K562 (cell line): ENCODE measurements around the gene LGI4. TPM values are rescaled to one million over a fixed set of nuclear protein-coding genes. Genes with fewer than 3 reads are reported as not detected.
A peak's percentile ranks its signal among the peaks of the same experiment; 100 is the strongest.

Experiments
- ATAC-seq: fragments of 200-7000 bp; cut with Tn5 transposase; 3 replicates; pipeline ENCODE4 v1.9.1; 2020; ENCODE audit warnings: moderate library complexity
- BruUV-seq: library from RNA; stranded (reverse); fragments of 400-500 nt; replicated peaks from 2 replicates; lab custom pipeline; 2021; lab: Mats Ljungman, UMichigan
- CTCF ChIA-PET: fragments of 300-600 bp; formaldehyde crosslinking; extraction: SDS; loops from one replicate; lab custom pipeline; 2021; ENCODE audit warnings: low intra/inter-chr PET ratio; lab: Yijun Ruan, JAX
- POLR2A ChIA-PET: fragments of 300-600, 350-650 bp; sonication (Branson Sonifier 250); formaldehyde crosslinking; extraction: SDS; loops from one replicate; lab custom pipeline; 2021; ENCODE audit warnings: antibody characterized with exemption, inconsistent platforms; lab: Yijun Ruan, JAX
- DNase-seq, 4 experiments: peaks; one replicate each; pipeline versions ENCODE4 v3.0.0 to v3.0.0-alpha.2; 2011 to 2018; ENCODE audit warnings: low spot score in 3 of 4, mixed read lengths in 3 of 4; ENCODE audit errors: extremely low read depth in 1 of 4
- FAIRE-seq: peaks from 2 replicates; lab custom pipeline; 2011; peaks lifted over from hg19 to GRCh38; lab: Jason Lieb, UNC
- H2AFZ ChIP-seq: 2 replicates; pipeline ENCODE4 v1.6.0; 2011; ENCODE audit warnings: low read depth, low read length, control low read depth, inconsistent platforms
- H3K27ac ChIP-seq: fragments of 200-600 bp; 3 replicates; pipeline ENCODE4 v1.8.0; 2011; ENCODE audit warnings: low read depth, mild to moderate bottlenecking, control low read depth, inconsistent platforms, low read length, moderate library complexity, mixed read lengths; ENCODE audit errors: extremely low read depth
- H3K27me3 ChIP-seq, 2 experiments: fragments of 300-600 bp in 1 of 2; 2 replicates in 1 of 2; 3 replicates in 1 of 2; pipeline versions ENCODE4 v1.6.0 to v1.8.0; 2011; ENCODE audit warnings: inconsistent platforms in 2 of 2, low read length in 2 of 2, mild to moderate bottlenecking in 1 of 2, mixed read lengths in 1 of 2, moderate library complexity in 1 of 2; ENCODE audit not compliant: control insufficient read depth in 2 of 2, insufficient read depth in 2 of 2
- H3K36me3 ChIP-seq: fragments of 300-600 bp; 3 replicates; pipeline ENCODE4 v1.8.0; 2011; ENCODE audit warnings: mild to moderate bottlenecking, low read length, inconsistent platforms; ENCODE audit not compliant: control insufficient read depth, insufficient read depth
- H3K4me1 ChIP-seq, 2 experiments: fragments of 200-600 bp in 1 of 2; replicated peaks in 1 of 2; 2 replicates in 1 of 2; 3 replicates in 1 of 2; pipeline versions ENCODE4 v1.5.1 to v1.8.0; 2011; ENCODE audit warnings: inconsistent platforms in 2 of 2, low read length in 2 of 2, mild to moderate bottlenecking in 1 of 2, mixed read lengths in 1 of 2, moderate library complexity in 1 of 2; ENCODE audit not compliant: control insufficient read depth in 2 of 2, insufficient read depth in 2 of 2
- H3K4me2 ChIP-seq: 2 replicates; pipeline ENCODE4 v1.6.1; 2011; ENCODE audit warnings: low read length, control low read depth, inconsistent platforms, mixed read lengths; ENCODE audit not compliant: insufficient read depth
- H3K4me3 ChIP-seq: fragments of 200-600 bp; sonication (generic), shearing (Covaris generic); 2 replicates; pipeline ENCODE4 v1.5.1; 2016; ENCODE audit warnings: control low read depth, inconsistent platforms
- H3K79me2 ChIP-seq: fragments of 200-600 bp; 3 replicates; pipeline ENCODE4 v1.8.0; 2011; ENCODE audit warnings: low read length, inconsistent platforms; ENCODE audit not compliant: control insufficient read depth, insufficient read depth
- H3K9ac ChIP-seq, 2 experiments: 2 replicates each; pipeline versions ENCODE4 v1.6.0 to v1.6.1; 2011; ENCODE audit warnings: low read depth in 2 of 2, low read length in 2 of 2, control low read depth in 1 of 2, inconsistent platforms in 1 of 2, mild to moderate bottlenecking in 1 of 2, mixed read lengths in 1 of 2; ENCODE audit not compliant: insufficient read depth in 1 of 2
- H3K9me1 ChIP-seq: one replicate; pipeline ENCODE4 v1.6.0; 2011; ENCODE audit warnings: inconsistent platforms, mild to moderate bottlenecking, low read length, moderate library complexity; ENCODE audit not compliant: control insufficient read depth, insufficient read depth
- H3K9me3 ChIP-seq: replicated peaks from 2 replicates; pipeline ENCODE4 v1.5.1; 2011; ENCODE audit warnings: low read depth, low read length, inconsistent platforms; ENCODE audit not compliant: control insufficient read depth, insufficient read depth
- H4K20me1 ChIP-seq: replicated peaks from 2 replicates; pipeline ENCODE4 v1.6.1; 2011; ENCODE audit warnings: low read length, inconsistent platforms, mixed read lengths; ENCODE audit not compliant: control insufficient read depth, insufficient read depth
- CREM ChIP-seq: IDR thresholded peaks from 2 replicates; pipeline ENCODE4 v1.6.1; 2014; ENCODE audit warnings: antibody characterized with exemption, low read depth
- ESRRA ChIP-seq: fragments of 450-650 bp; IDR thresholded peaks from 2 replicates; pipeline ENCODE4 v1.6.1; 2014; ENCODE audit warnings: low read depth, mild to moderate bottlenecking, moderate library complexity, borderline replicate concordance
- GATAD2A ChIP-seq: fragments of 450-650 bp; IDR thresholded peaks from 2 replicates; pipeline ENCODE4 v1.6.1; 2017
- KDM4B ChIP-seq, 2 experiments: fragments of 450-650 bp in 1 of 2; sonication (generic) in 1 of 2; IDR thresholded peaks; 2 replicates each; pipeline ENCODE4 v1.6.1; 2016 to 2017; ENCODE audit warnings: borderline replicate concordance in 2 of 2, antibody characterized with exemption in 1 of 2, low read depth in 1 of 2, mild to moderate bottlenecking in 1 of 2
- POLR2AphosphoS5 ChIP-seq: IDR thresholded peaks from 2 replicates; pipeline ENCODE4 v1.6.1; 2011; ENCODE audit warnings: mild to moderate bottlenecking, low read depth, low read length, moderate library complexity; ENCODE audit not compliant: control insufficient read depth, insufficient read depth
- SAFB ChIP-seq: fragments of 200-400 bp; formaldehyde crosslinking; IDR thresholded peaks from 2 replicates; pipeline ENCODE4 v1.6.1; 2017; ENCODE audit warnings: low read depth, low read length, borderline replicate concordance
- WGBS: fragments of 100-300 bp; shearing (Covaris generic); methylation state at CpG from one replicate; pipeline ENCODE4 v1.1.6; 2016; ENCODE audit warnings: low coverage, mixed read lengths; ENCODE audit not compliant: insufficient coverage; ENCODE audit errors: missing lambda C conversion rate; 5-methylcytosine and 5-hydroxymethylcytosine counted together
- in situ Hi-C: fragments of 300-500 bp; cut with MboI; formaldehyde crosslinking; loops from 4 replicates; pipeline ENCODE4 v1.15.0; 2018; ENCODE audit warnings: inconsistent platforms, mixed read lengths
- intact Hi-C: fragments of 100-400 bp; cut with micrococcal nuclease; formaldehyde crosslinking; loops from 2 replicates; pipeline ENCODE4 v1.14.2; 2022
- polyA plus RNA-seq, 8 experiments: library from polyadenylated mRNA; depleted of rRNA in 4 of 8; stranded (reverse) in 5 of 8; unstranded in 3 of 8; fragments of >200 nt; fragmentation: Nextera tagmentation in 2 of 8; fragmentation: Illumina TruSeq in 1 of 8; extraction: Ambion mirVana in 2 of 8; extraction: Trizol in 1 of 8; gene quantifications; 2 replicates each; pipeline versions ENCODE4 v1.2.1 to v1.2.3, GENCODE V29; 2011 to 2014; ENCODE audit warnings: inconsistent platforms in 1 of 8, missing spikeins in 1 of 8
- total RNA-seq, 7 experiments: library from RNA; depleted of rRNA in 6 of 7; stranded (reverse); fragments of >200 nt in 6 of 7; fragmentation: Illumina TruSeq in 2 of 7; extraction: Trizol in 2 of 7; gene quantifications; 2 replicates each; pipeline versions ENCODE4 v1.2.1 to v1.2.3, GENCODE V29; 2011 to 2021; ENCODE audit warnings: low replicate concordance in 1 of 7
- TF ChIP-seq, protein P1 (sequence below): sonication (generic); formaldehyde crosslinking; IDR thresholded peaks from 2 replicates; pipeline ENCODE4 v1.9.0; 2022; ENCODE audit warnings: mild to moderate bottlenecking, missing genetic modification reagents
- TF ChIP-seq, protein P2 (sequence below), 3 experiments: IDR thresholded peaks in 2 of 3; conservative IDR thresholded peaks in 1 of 3; 2 replicates each; pipeline ENCODE4 v1.5.1; 2011 to 2012; ENCODE audit warnings: low read length in 3 of 3, mild to moderate bottlenecking in 3 of 3, control low read depth in 2 of 3, improper control_type of control experiment in 1 of 3, inconsistent platforms in 1 of 3, low read depth in 1 of 3, mixed read lengths in 1 of 3, moderate library complexity in 1 of 3; ENCODE audit not compliant: insufficient read depth in 2 of 3
- TF ChIP-seq, protein P3 (sequence below): fragments of 200-800 bp; sonication (Bioruptor generic); IDR thresholded peaks from 2 replicates; pipeline ENCODE4 v1.6.1; 2017; ENCODE audit warnings: missing genetic modification characterization, missing compliant biosample characterization

Gene LGI4
- total and polyA plus RNA-seq, 9 of the 15 experiments (the other 6 are each of a cell fraction or from before 2014, with no cell fraction given) = 0.14 to 0.30 (median 0.24) TPM; not detected in 4

DNA sequence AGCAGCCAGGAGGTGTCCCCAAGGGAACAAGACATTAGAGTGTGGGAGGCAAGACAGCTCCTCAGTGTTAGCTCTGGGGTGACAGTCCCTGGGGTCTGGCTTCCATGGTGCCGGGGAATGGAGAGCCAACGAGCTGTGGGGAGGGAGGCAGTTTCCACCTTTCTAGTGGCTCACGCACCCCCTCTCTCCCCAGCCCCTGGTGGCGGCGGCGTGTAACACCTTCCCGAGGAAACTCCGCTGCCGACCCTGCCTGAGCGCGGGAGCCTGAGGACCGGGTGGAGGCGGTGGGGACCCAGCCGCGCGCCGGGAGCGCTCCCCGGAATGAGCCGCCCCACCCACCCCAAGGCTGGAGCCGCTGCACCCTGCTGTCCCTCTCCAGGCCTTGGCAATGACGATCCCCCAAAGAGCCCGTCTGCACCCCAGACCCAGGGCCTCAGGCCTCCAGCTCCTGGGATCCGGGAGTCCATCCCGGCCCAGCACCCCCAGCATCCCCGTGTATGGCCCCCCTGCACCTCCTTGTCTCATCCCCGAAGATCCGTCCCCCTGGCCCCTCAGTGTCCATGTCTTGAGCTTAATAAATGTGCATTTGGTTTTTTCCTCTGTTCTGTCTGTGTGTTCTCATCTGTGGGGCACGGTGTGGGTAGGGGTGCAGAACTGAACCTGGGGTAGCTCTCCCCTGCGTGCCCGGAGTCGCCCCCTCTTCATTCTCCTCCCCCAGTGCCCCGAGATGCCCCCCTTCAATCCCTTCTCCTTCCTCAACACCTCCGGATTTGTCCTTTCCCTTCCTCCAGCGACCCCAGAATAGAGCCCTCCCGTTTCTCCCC lies 19.1 kb upstream of the LGI4 start:
- ATAC-seq = peak; percentile 85
- in situ Hi-C loops = no loop called here
- TF ChIP-seq ESRRA = no peak
- 0 out of 2 replicates have a peak, but pooled peaks have one; percentile 35 for TF ChIP-seq SAFB
- TF ChIP-seq, protein P1, sequence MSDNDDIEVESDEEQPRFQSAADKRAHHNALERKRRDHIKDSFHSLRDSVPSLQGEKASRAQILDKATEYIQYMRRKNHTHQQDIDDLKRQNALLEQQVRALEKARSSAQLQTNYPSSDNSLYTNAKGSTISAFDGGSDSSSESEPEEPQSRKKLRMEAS = peak; percentile 40; the same call in 1 of the 2 replicates
- TF ChIP-seq, protein P2, sequence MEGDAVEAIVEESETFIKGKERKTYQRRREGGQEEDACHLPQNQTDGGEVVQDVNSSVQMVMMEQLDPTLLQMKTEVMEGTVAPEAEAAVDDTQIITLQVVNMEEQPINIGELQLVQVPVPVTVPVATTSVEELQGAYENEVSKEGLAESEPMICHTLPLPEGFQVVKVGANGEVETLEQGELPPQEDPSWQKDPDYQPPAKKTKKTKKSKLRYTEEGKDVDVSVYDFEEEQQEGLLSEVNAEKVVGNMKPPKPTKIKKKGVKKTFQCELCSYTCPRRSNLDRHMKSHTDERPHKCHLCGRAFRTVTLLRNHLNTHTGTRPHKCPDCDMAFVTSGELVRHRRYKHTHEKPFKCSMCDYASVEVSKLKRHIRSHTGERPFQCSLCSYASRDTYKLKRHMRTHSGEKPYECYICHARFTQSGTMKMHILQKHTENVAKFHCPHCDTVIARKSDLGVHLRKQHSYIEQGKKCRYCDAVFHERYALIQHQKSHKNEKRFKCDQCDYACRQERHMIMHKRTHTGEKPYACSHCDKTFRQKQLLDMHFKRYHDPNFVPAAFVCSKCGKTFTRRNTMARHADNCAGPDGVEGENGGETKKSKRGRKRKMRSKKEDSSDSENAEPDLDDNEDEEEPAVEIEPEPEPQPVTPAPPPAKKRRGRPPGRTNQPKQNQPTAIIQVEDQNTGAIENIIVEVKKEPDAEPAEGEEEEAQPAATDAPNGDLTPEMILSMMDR (IDR thresholded peaks at IDR 0.05 in 2 of 3, conservative IDR thresholded peaks at IDR 0.05 in 1 of 3; ENCODE audit: insufficient read depth in 2 of 3, low read depth in 1 of 3, low read length in 3 of 3) = peak; percentile 69 to 77 (median 76)
- no peak for TF ChIP-seq KDM4B (IDR thresholded peaks at IDR 0.05; ENCODE audit: borderline replicate concordance in 2 of 2, low read depth in 1 of 2)
- TF ChIP-seq, protein P3, sequence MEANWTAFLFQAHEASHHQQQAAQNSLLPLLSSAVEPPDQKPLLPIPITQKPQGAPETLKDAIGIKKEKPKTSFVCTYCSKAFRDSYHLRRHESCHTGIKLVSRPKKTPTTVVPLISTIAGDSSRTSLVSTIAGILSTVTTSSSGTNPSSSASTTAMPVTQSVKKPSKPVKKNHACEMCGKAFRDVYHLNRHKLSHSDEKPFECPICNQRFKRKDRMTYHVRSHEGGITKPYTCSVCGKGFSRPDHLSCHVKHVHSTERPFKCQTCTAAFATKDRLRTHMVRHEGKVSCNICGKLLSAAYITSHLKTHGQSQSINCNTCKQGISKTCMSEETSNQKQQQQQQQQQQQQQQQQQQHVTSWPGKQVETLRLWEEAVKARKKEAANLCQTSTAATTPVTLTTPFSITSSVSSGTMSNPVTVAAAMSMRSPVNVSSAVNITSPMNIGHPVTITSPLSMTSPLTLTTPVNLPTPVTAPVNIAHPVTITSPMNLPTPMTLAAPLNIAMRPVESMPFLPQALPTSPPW (CRISPR knock-in tag) = peak; percentile 60; the same call in 1 of the 2 replicates
- 0 out of 2 replicates have a peak, but pooled peaks have one; percentile 31 for TF ChIP-seq POLR2AphosphoS5
- TF ChIP-seq GATAD2A = 0 out of 2 replicates have a peak, but pooled peaks have one; percentile 34
- peak; percentile 70 for TF ChIP-seq CREM

More for the DNA sequence above, 19.1 kb upstream of the LGI4 start:
- no TSS peak for BruUV-seq
- H3K9ac ChIP-seq = peak overlapping the region; percentile 89 to 96
- FAIRE-seq = peak; percentile 62
- under 1% methylated on average over 28 of the region's 36 CpGs for WGBS
- H3K27me3 ChIP-seq = no peaks in the 10 kb centered on the region
- peaks cover 51% of the 10 kb centered on the region for H3K79me2 ChIP-seq
- peak overlapping the region; percentile 92 for H3K4me3 ChIP-seq
- peak; percentile 78 to 85 (median 82) for DNase-seq
- peak overlapping the region; percentile 91 for H2AFZ ChIP-seq
- H3K36me3 ChIP-seq = peaks cover 35% of the 10 kb centered on the region
- H4K20me1 ChIP-seq = no peaks in the 10 kb centered on the region
- peak overlapping the region; percentile 95 for H3K4me2 ChIP-seq
- intact Hi-C loops = loop anchor here (5.0 kb wide), 2 partner anchors 53 to 93 kb away; partner anchors contain the start of gene LSR
- no peaks in the 10 kb centered on the region for H3K9me3 ChIP-seq
- CTCF ChIA-PET = no interaction called here
- POLR2A ChIA-PET = interaction anchor here (0.6 to 1.1 kb wide), 7 partner anchors 9 to 654 kb away, joined by 3 to 5 read pairs (median 3); partner anchors contain the start of gene GRAMD1A
- no peaks in the 10 kb centered on the region for H3K9me1 ChIP-seq
- H3K4me1 ChIP-seq = peaks cover 13 to 44% of the 10 kb centered on the region in 2 experiments; a peak in 4 of 5 replicates
- H3K27ac ChIP-seq = peak overlapping the region; percentile 95
